ENCODE measurements around the gene CTDSP2. TPM values are rescaled to one million over a fixed set of nuclear protein-coding genes. Genes with fewer than 3 reads are reported as not detected.
A peak's percentile ranks its signal among the peaks of the same experiment; 100 is the strongest.

The CTDSP2 gene
- total RNA-seq, 2 experiments from 2014 or later, result 44.2 to 118 TPM

DNA sequence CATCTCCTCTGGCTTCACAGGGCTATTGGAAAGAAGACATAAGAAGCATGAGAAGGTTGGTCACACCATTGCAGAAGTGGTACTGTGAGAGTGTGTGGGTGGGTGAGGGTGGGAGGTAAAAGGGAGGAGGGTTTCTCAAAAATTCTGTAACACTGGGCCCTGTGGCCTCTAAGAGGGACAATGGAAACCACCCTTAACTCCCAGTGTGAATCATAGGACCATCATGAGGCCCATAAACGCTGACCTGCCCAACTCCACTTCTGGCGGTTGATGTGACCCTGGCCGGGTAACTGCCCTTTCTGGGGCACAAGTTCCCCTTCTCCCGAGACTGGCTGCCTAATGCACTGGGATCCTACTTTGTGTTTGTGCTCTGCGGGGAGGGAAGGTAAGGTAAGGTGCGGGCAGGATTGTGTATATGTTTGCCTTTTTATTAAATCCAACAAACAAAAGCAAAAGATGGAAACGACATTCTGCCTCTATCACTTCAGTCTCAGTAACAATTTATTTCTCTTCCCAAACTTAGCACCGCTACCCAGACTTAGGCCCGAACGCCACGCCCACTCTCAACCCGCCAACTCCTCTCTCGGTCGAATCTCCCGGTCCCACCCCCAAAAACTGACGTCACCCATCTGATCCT lies 75.2 kb downstream of the CTDSP2 start:
- Histone ChIP-seq H3K79me2 (ENCODE audit: insufficient read depth, low read depth, low read length) (peaks cover 12% of the 10 kb centered on the region; the same call in 1 of the 2 replicates), H3K4me2 (ENCODE audit: low read length) (peak overlapping the region; percentile 83), H3K36me3 (ENCODE audit: insufficient read depth, low read length) (peaks cover 32% of the 10 kb centered on the region), H3K9me2 (ENCODE audit: insufficient read depth, low read length) (no peaks in the 10 kb centered on the region), H3K4me1 (ENCODE audit: insufficient read depth, low read length, poor library complexity, severe bottlenecking) (peaks cover 25% of the 10 kb centered on the region), H3K4me3 (ENCODE audit: low read depth, low read length, poor library complexity, severe bottlenecking) (peak overlapping the region; percentile 81), H4K20me1 (ENCODE audit: insufficient read depth, low read length) (no peaks in the 10 kb centered on the region), H3K9me3 (ENCODE audit: low read length) (no peaks in the 10 kb centered on the region), H3K27ac (ENCODE audit: low read depth, low read length, poor library complexity, severe bottlenecking) (peak overlapping the region; percentile 70), H2AFZ (ENCODE audit: low read length) (peak overlapping the region; percentile 94; the same call in 1 of the 2 replicates)
- TSS peak; percentile 66 for BruUV-seq (replicated peaks)
- POLR2A ChIA-PET, result interaction anchor here (0.5 to 1.3 kb wide), 6 partner anchors 10 to 131 kb away, joined by 3 to 5 read pairs (median 3); partner anchors contain the start of genes CDK4 and TSFM
- CTCF ChIA-PET (ENCODE audit: unreplicated experiment), result interaction anchor here (0.5 to 0.7 kb wide), 2 partner anchors 66 to 128 kb away, joined by 3 read pairs; no protein-coding TSS in a partner anchor
- TF ChIP-seq, protein P1, sequence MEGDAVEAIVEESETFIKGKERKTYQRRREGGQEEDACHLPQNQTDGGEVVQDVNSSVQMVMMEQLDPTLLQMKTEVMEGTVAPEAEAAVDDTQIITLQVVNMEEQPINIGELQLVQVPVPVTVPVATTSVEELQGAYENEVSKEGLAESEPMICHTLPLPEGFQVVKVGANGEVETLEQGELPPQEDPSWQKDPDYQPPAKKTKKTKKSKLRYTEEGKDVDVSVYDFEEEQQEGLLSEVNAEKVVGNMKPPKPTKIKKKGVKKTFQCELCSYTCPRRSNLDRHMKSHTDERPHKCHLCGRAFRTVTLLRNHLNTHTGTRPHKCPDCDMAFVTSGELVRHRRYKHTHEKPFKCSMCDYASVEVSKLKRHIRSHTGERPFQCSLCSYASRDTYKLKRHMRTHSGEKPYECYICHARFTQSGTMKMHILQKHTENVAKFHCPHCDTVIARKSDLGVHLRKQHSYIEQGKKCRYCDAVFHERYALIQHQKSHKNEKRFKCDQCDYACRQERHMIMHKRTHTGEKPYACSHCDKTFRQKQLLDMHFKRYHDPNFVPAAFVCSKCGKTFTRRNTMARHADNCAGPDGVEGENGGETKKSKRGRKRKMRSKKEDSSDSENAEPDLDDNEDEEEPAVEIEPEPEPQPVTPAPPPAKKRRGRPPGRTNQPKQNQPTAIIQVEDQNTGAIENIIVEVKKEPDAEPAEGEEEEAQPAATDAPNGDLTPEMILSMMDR (conservative IDR thresholded peaks at IDR 0.05; ENCODE audit: low read length), result no peak
- no peak for TF ChIP-seq EZH2phosphoT487 (IDR thresholded peaks at IDR 0.05; ENCODE audit: borderline replicate concordance, low read depth, low read length)
- intact Hi-C loops (cut with micrococcal nuclease; ENCODE audit: unreplicated experiment), result no loop called here
- DNase-seq (ENCODE audit: low spot score), result peak; percentile 92

DNA sequence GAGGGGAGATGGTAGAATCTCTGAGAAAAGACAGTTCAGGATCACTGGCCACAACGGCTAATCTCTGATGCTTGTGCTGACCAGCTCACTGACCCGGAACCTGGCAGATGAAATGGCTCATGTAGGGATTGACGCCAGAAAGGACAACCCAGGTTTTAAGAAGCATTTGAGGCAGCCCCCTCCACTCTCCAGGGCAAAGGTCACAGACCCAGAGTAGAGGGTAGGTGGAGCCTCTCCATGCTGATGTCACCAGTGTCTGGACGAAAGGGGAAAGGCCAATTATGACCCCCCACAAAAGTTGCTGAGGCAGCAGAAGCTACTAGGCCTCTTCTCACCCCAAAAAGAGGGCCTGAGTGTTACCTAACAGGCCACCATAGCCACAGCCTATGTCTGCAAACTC lies 75.8 kb downstream of the CTDSP2 start:
- H3K4me2 ChIP-seq (ENCODE audit: low read length), result peak overlapping the region; percentile 83
- DNase-seq (ENCODE audit: low spot score), result no peak
- ChIA-PET POLR2A (interaction anchor here (0.5 kb wide), 1 partner anchor 19 kb away, joined by 3 read pairs; the partner anchor contains the start of gene CDK4), CTCF (ENCODE audit: unreplicated experiment) (no interaction called here)
- no peaks in the 10 kb centered on the region for H3K9me2 ChIP-seq (ENCODE audit: insufficient read depth, low read length)
- H3K9me3 ChIP-seq (ENCODE audit: low read length), result no peaks in the 10 kb centered on the region
- BruUV-seq (replicated peaks), result no TSS peak
- peaks cover 32% of the 10 kb centered on the region for H3K36me3 ChIP-seq (ENCODE audit: insufficient read depth, low read length)
- intact Hi-C loops (cut with micrococcal nuclease; ENCODE audit: unreplicated experiment), result no loop called here
- H3K4me3 ChIP-seq (ENCODE audit: low read depth, low read length, poor library complexity, severe bottlenecking), result peak overlapping the region; percentile 81
- peaks cover 12% of the 10 kb centered on the region; the same call in 1 of the 2 replicates for H3K79me2 ChIP-seq (ENCODE audit: insufficient read depth, low read depth, low read length)
- TF ChIP-seq EZH2phosphoT487 (IDR thresholded peaks at IDR 0.05; ENCODE audit: borderline replicate concordance, low read depth, low read length), result no peak
- peaks cover 21% of the 10 kb centered on the region for H3K4me1 ChIP-seq (ENCODE audit: insufficient read depth, low read length, poor library complexity, severe bottlenecking)
- no peaks in the 10 kb centered on the region for H4K20me1 ChIP-seq (ENCODE audit: insufficient read depth, low read length)
- peak overlapping the region; percentile 70 for H3K27ac ChIP-seq (ENCODE audit: low read depth, low read length, poor library complexity, severe bottlenecking)
- no peak overlapping the region for H2AFZ ChIP-seq (ENCODE audit: low read length)

Small RNA genes lying within 50 kb of the gene (microRNA-seq; reads per million reads assigned to microRNA genes)
- gene MIR26A2 (ENCODE audit: borderline replicate concordance), result 120 reads per million, percentile 59 among the genes with 10 or more reads in this experiment

Small RNA genes lying within 50 kb of the gene (small RNA-seq; reads per million reads assigned to genes)
- gene MIR26A2 (0.21 reads per million), gene RNU6-1083P (not detected)

Other genes starting within 250 kb of the CTDSP2 start
- gene DTX3, start 241.9 kb downstream of the CTDSP2 start, total RNA-seq (2014; rRNA removed; shearing (Covaris generic)), result not detected in 2 replicates
- gene DTX3, start 241.9 kb downstream of the CTDSP2 start, total RNA-seq (2022), result 0.11 TPM in 1 of 2 replicates, not detected in the other
- not detected in 2 replicates for gene ARHGEF25, start 235.3 kb downstream of the CTDSP2 start, total RNA-seq (2014; rRNA removed; shearing (Covaris generic))
- gene ARHGEF25, start 235.3 kb downstream of the CTDSP2 start, total RNA-seq (2022), result not detected in 2 replicates
- 1.1 and 1.2 TPM in 2 replicates for gene B4GALNT1, start 213.5 kb downstream of the CTDSP2 start, total RNA-seq (2014; rRNA removed; shearing (Covaris generic))
- gene B4GALNT1, start 213.5 kb downstream of the CTDSP2 start, total RNA-seq (2022), result 3.1 and 3.8 TPM in 2 replicates
- gene OS9, start 152.6 kb downstream of the CTDSP2 start, total RNA-seq (2014; rRNA removed; shearing (Covaris generic)), result 82.6 and 104 TPM in 2 replicates
- gene OS9, start 152.6 kb downstream of the CTDSP2 start, total RNA-seq (2022), result 109 and 112 TPM in 2 replicates
- gene AGAP2, start 108.0 kb downstream of the CTDSP2 start, total RNA-seq (2014; rRNA removed; shearing (Covaris generic)), result 10.7 and 14.8 TPM in 2 replicates
- 26.5 and 28.8 TPM in 2 replicates for gene AGAP2, start 108.0 kb downstream of the CTDSP2 start, total RNA-seq (2022)
- 0.80 and 2.4 TPM in 2 replicates for gene TSPAN31, start 101.7 kb downstream of the CTDSP2 start, total RNA-seq (2014; rRNA removed; shearing (Covaris generic))
- 6.3 and 6.4 TPM in 2 replicates for gene TSPAN31, start 101.7 kb downstream of the CTDSP2 start, total RNA-seq (2022)
- gene CDK4, start 94.4 kb downstream of the CTDSP2 start, total RNA-seq (2014; rRNA removed; shearing (Covaris generic)), result 272 and 280 TPM in 2 replicates
- 172 and 192 TPM in 2 replicates for gene CDK4, start 94.4 kb downstream of the CTDSP2 start, total RNA-seq (2022)
- 29.3 and 29.4 TPM in 2 replicates for gene MARCHF9, start 91.6 kb downstream of the CTDSP2 start, total RNA-seq (2014; rRNA removed; shearing (Covaris generic))
- 46.2 and 47.7 TPM in 2 replicates for gene MARCHF9, start 91.6 kb downstream of the CTDSP2 start, total RNA-seq (2022)
- 6.5 and 7.1 TPM in 2 replicates for gene CYP27B1, start 79.7 kb downstream of the CTDSP2 start, total RNA-seq (2014; rRNA removed; shearing (Covaris generic))
- 6.6 and 6.9 TPM in 2 replicates for gene CYP27B1, start 79.7 kb downstream of the CTDSP2 start, total RNA-seq (2022)
- 12.5 and 22.2 TPM in 2 replicates for gene METTL1, start 74.6 kb downstream of the CTDSP2 start, total RNA-seq (2014; rRNA removed; shearing (Covaris generic))
- 23.6 and 27.0 TPM in 2 replicates for gene METTL1, start 74.6 kb downstream of the CTDSP2 start, total RNA-seq (2022)
- gene EEF1AKMT3, start 74.1 kb downstream of the CTDSP2 start, total RNA-seq (2014; rRNA removed; shearing (Covaris generic)), result 3.4 and 5.3 TPM in 2 replicates
- 6.3 TPM in 2 replicates for gene EEF1AKMT3, start 74.1 kb downstream of the CTDSP2 start, total RNA-seq (2022)
- 35.2 and 49.8 TPM in 2 replicates for gene TSFM, start 63.9 kb downstream of the CTDSP2 start, total RNA-seq (2014; rRNA removed; shearing (Covaris generic))
- gene TSFM, start 63.9 kb downstream of the CTDSP2 start, total RNA-seq (2022), result 38.5 and 49.8 TPM in 2 replicates
- 0.23 and 1.2 TPM in 2 replicates for gene AVIL, start 28.0 kb downstream of the CTDSP2 start, total RNA-seq (2014; rRNA removed; shearing (Covaris generic))
- 1.6 and 2.6 TPM in 2 replicates for gene AVIL, start 28.0 kb downstream of the CTDSP2 start, total RNA-seq (2022)
- gene ATP23, start 94.8 kb upstream of the CTDSP2 start, total RNA-seq (2014; rRNA removed; shearing (Covaris generic)), result 42.9 and 51.3 TPM in 2 replicates
- 27.5 and 31.7 TPM in 2 replicates for gene ATP23, start 94.8 kb upstream of the CTDSP2 start, total RNA-seq (2022)